NCI-H524 treated with DMSO at 0.1 percent for 48 hours (cell line): Measurements from ENCODE around the gene AP1AR.
"Not testable (repeated sequence)": the region's sequence is repeated elsewhere in the genome, so short reads cannot be mapped to it uniquely, and the experiment has no call there.

Experiments used
- DNase-seq: peaks from one replicate; lab custom pipeline; 2025; lab: John Stamatoyannopoulos, UW

AP1AR gene

DNA sequence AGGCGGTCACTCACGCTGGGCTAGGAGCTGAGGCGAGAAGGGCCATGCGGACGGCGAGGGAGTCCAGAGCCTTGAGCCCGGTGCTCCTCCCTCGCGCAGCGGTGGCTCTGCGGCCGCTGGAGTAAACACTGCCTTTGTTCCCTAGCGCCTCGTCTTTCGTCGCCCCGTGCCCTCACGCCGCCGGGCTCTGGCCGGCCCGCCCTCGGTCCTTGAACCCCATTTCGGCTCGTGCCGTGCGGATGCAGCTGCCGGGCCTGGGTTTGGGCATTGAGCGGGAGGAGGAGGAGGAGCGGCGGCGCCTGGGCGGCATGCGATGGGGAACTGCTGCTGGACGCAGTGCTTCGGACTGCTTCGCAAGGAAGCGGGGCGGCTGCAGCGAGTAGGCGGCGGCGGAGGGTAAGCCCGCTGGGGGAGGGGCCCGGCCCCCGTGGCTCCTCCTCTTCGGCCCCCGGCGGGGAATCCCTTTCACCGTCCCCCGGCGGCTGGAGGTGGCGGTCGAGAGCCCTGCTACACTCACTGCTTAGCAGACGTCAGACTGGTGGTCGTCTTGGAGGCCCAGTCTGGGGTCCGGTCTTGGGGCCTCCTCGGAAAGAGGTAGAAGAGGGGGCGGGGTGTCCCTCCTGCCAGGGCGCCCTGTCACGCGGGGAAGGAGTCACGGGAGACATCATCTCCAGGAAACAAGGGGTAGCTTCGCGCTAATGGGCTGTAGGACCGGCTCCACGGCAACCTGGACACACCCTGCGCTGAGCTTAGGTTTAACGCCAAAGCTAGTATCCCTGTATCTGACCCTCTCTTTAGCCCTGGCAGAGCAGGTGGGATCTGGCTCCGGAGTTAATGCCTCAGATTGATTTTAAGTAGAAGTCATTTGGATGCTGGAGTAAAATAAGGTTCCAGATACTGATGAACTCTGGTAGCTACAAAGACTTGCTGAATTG lies at the start of gene AP1AR:
AP1AR (plus strand) TSS at position 9 of the 935 bp plus-strand sequence; CDS start at position 314, 305 bp downstream.
- DNase-seq: no peak

DNA sequence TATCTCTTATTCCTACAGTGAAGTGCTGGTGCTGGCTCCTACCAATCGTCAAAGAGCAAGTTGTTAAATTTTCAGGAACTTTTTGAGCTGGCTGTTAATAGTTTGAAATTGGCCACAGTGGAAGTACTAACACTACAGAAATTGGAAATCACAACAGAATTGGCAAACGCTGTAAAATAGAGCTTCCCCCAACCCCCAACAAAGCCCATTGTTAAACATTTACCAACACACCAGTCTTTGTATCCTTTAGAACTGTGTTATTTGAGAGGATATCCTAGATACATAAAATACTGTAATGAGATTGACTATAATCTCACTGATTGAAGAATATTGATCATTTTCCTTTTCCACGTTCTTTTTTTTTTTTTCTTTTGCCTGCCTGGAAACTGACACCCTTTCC lies 49.0 kb upstream of the AP1AR start:
- no peak for DNase-seq

- DNase-seq: no peak
These were observed 48.3 kb upstream of the AP1AR start for GRCh38 chr4:112183252-112183651.

GRCh38 chr4:112184438-112184837 lies 47.1 kb upstream of the AP1AR start:
- no peak for DNase-seq

GRCh38 chr4:112185334-112185733 lies 46.3 kb upstream of the AP1AR start:
- no peak for DNase-seq

GRCh38 chr4:112185740-112186670 lies 45.6 kb upstream of the AP1AR start:
- no peak for DNase-seq

GRCh38 chr4:112189754-112190153 lies 41.8 kb upstream of the AP1AR start:
- DNase-seq: no peak

DNA sequence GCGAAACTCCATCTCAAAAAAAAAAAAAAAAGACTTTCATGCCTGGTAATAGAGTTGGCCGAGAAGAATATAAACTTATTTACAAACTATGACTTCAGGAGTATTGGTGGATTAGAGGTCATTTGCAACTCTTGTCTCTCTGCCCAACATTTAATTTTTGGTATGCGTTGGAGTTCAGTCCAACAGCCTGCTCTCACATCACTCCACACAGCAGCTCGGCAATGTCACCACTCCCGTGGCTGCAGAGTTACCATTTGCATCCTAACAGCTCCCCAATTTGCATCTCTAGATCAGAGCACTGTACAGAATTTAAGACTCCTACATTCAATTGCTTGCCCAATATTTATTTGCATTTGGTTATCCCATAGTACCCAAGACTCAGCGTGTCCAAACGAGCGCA lies 40.9 kb upstream of the AP1AR start:
- no peak for DNase-seq

GRCh38 chr4:112196461-112196860 lies 35.1 kb upstream of the AP1AR start:
- DNase-seq: no peak

DNA sequence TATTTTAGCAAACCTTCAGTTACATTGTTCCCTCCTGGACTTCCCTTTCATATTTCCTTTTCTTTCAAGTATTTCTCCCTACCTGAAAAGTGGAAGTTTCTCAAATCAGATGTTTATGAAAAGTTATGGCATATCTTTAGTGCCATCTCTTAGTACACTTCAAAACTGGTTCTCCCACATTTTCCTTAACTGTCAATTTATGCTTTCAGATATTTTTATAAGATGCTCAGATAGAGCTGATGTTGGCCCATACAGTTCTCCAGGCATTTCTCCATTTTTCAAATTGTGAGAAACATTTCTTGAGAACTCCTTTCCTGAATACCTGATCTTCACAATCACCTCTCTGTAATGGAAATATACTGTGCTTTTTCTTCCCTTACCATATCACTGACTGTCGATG lies 32.5 kb upstream of the AP1AR start:
- no peak for DNase-seq

DNA sequence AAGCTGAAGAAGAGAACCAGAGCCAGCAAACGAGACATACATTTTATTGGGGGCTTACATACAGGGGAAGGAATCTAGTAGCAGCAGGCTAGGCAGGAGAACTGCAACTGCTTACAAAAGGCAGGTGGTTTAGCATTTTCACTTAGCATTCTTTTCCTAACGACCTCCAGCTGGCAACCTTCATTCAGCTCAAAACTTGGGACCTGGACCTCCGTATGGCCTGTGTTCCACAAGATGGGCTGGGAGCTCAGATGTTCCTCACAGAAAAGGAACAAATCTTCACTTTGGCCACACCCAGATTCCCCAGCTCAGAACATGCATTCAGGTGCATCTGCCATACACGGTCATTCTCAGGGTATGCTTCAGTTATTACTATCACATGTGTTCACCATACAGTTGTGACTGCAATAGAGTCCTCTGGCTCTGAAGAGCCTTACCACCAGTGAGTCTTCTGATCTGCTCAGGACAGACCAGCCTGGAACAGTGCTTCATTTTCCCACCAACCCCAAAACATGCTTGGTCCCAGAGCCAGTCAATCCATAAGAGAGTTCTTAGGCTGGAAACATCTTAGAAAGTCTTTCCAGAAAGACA lies 29.6 kb upstream of the AP1AR start:
- DNase-seq: no peak

- DNase-seq: no peak
These were observed 28.0 kb upstream of the AP1AR start for GRCh38 chr4:112203593-112203992.

DNA sequence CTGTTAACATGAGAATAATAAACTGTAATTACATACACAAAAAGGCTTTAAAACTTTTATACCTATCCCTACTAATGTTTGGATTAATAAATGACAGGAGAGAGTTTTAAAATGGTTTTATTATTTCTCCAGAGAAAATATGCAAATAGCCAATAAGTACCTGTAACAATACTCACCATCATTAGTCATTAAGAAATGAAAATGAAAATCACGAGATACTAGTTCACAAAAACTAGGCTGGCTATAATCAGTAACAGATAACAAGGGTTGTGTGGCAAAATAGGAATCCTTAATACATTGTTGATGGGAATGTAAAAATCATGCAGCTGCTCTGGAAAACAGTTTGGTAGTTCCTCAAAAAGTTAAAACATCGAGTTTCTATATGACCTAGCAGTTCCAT lies 25.2 kb upstream of the AP1AR start:
- DNase-seq: no peak

- not testable (repeated sequence) for DNase-seq
These were observed 23.2 kb upstream of the AP1AR start for GRCh38 chr4:112208137-112209095.

- DNase-seq: no peak
These were observed 20.8 kb upstream of the AP1AR start for GRCh38 chr4:112210777-112211176.

DNA sequence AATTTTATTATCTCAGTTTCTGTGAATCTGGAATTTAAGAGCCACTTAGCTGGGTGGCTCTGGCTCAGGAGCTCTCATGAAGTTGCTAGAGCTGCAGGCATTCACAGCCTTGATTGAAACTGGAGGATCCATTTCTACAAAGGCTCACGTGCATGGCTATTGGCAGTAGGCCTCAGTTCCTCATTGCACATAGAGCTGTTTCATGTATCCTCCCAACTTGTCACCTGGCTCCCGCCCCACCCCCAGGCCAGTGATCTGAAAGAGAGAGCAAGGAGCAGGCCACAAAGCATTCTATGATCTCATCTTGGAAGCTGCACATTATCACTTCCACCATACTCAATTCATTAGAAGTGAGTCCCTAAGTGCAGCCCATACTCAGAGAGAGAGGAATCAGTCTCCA lies 18.5 kb upstream of the AP1AR start:
- no peak for DNase-seq

DNA sequence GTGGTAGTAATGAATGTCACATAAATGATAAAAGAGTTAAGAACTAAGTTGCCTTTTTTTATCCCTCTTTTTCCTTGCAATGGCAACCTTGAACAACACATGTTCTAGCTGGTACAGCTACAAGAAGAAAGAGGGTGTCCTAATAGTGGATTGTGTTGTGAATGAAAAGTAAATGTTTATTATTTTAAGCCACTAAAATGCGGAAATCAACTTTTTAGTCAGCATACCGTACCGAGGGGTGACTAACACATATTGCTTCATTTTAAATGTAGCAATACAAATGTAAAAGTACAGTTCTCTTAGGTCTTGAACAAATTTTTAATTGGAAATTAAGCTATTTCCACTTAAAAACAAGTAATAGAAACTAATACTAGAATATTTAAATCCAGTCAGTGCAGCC lies 17.7 kb upstream of the AP1AR start:
- DNase-seq: no peak

- DNase-seq: no peak
These were observed 17.0 kb upstream of the AP1AR start for GRCh38 chr4:112214390-112215264.

GRCh38 chr4:112219826-112220366 lies 11.7 kb upstream of the AP1AR start:
- DNase-seq: no peak
